Astrocyte of the spinal cord (primary cell): ENCODE results near the gene SPRING1.

Experiments used
- DNase-seq: peaks from one replicate; pipeline ENCODE4 v3.0.0; 2011; ENCODE audit warnings: low read depth, low spot score
- H3K4me3 ChIP-seq: 2 replicates; pipeline ENCODE4 v1.5.1; 2011; ENCODE audit warnings: low read depth, mild to moderate bottlenecking, low read length, moderate library complexity
- in situ Hi-C: cut with HindIII; loops from 2 replicates; pipeline ENCODE4 v1.10.0; 2017; ENCODE audit warnings: low sequenced_read_pairs
- TF ChIP-seq, protein P1 (sequence below): IDR thresholded peaks from 2 replicates; pipeline ENCODE4 v1.5.1; 2012; ENCODE audit warnings: low read depth, mild to moderate bottlenecking, low read length, inconsistent platforms

The SPRING1 gene

DNA sequence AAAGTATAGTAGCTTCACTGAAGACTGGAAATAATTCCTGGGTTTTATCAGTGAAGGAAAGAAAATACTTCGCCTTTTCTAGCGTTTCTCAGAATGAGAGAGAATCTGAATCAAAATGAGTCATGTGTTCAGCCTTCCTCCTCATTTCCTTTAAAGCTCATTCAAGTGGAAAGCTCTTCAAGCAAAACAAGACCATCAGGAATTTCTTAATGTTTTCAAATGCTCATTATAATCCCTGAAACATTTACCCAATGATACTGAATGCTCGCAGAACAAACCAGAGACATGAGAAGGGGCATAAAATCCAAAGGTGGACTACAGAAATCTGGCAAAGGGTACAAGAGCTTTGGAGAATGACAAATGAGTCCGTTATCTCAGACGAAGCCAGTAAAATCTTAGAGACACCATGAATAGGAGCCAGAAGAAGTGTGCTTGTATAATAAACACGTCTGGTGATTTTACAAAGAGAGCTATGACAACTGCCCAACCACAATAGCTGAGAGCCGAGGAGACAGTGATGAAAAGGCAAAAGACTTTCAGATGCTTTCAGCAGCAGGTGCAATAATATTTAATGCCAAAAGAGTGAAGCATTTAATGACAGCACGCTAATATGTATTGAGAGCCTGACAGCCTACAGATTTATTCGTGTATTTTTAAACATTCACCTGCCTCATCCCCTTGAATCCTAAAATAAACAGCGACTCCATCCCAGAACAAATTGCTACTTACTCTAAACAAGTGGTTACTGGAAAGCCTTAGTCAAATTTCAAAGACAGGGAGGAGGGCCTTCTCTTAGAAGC is 19.0 kb downstream of the SPRING1 start:
- TF ChIP-seq, protein P1, sequence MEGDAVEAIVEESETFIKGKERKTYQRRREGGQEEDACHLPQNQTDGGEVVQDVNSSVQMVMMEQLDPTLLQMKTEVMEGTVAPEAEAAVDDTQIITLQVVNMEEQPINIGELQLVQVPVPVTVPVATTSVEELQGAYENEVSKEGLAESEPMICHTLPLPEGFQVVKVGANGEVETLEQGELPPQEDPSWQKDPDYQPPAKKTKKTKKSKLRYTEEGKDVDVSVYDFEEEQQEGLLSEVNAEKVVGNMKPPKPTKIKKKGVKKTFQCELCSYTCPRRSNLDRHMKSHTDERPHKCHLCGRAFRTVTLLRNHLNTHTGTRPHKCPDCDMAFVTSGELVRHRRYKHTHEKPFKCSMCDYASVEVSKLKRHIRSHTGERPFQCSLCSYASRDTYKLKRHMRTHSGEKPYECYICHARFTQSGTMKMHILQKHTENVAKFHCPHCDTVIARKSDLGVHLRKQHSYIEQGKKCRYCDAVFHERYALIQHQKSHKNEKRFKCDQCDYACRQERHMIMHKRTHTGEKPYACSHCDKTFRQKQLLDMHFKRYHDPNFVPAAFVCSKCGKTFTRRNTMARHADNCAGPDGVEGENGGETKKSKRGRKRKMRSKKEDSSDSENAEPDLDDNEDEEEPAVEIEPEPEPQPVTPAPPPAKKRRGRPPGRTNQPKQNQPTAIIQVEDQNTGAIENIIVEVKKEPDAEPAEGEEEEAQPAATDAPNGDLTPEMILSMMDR = no peak
- in situ Hi-C loops = no loop called here
- DNase-seq = peak; percentile 67
- H3K4me3 ChIP-seq = no peak overlapping the region

DNA sequence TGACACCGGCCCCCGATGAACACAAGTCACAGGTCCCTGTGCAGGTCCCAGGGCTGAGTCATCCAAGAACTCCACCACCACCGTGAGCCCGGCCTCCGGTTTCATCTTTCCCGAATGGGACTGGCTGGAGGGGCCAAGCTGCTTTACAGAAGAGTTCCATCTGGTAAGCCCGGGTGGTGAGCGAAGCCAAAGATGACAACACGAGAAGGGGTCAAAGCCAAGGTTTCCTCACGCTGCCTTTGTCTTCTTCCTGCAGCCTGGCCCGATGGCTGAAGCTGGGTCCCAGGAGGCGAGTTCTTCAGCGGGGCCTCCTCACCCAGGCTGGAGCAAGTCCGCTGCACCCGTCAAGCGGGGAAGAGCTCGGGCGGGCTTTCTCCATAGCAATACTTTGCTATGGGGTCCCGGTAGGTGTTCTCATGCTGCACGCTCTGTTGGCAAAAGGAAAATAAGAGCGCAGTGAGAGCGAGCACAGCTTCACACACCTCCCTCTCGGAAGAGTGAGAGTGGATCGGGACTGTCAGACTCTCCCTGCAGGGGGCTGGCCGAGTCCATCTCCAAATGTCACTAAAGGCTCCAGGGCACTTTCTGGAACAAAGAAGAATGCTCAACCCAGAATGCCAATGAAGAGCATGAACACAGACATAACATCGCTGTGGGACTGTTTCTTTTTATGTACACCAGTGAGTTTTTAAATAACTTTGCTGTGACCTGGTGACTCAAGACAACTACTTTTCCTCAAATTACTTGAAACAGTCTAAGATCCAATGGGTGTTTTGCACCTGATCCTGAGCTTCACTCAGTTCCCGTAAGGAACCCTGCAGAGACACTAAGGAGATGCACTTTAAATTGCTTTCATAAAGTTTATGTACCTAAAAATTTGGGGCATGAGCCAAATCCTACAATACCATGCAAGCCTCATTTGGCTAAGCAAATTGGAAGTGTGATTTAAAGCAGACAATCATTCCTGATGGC is 20.1 kb downstream of the SPRING1 start:
- TF ChIP-seq, protein P1 = no peak
- in situ Hi-C loops = no loop called here
- DNase-seq = peak; percentile 77
- peak overlapping the region; percentile 3 for H3K4me3 ChIP-seq

DNA sequence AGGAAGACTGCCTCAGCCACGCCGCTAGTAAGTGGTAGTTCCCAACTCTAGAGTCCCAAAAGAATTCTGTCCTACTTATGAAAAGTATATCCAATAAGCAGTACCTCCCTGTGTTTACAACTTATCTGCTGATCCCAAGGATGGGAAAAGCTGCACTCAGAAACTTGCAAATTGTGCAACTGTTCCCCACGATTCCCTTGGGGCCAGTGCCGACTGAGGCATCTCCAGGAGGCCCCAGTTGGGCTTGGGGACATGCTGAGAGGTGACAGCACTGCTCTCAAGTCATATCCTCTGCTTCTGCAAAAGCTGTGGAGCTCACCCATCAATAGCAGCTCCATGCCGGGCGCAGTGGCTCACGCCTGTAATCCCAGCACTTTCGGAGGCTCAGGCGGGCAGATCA is 23.7 kb downstream of the SPRING1 start:
- DNase-seq = no peak
- TF ChIP-seq, protein P1 = no peak
- in situ Hi-C loops = no loop called here
- H3K4me3 ChIP-seq = no peak overlapping the region

DNA sequence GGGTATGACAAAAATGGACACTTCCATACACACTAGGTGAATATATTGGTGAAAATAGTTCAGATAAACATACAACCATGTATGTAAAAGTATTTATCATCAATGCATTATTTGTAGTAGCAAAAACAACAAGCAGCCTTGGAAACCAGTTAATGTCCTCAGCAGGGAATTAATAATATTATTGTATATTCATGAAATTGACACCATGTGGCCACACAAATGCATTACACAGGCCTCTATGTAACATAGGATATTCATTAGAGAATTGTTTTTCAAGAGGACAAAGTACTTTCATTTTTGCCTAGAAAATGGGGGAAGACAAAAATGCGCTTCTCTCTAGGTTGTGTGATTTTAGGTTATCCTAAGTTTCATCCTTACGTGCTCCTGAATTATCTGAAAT is 24.3 kb downstream of the SPRING1 start:
- no peak for DNase-seq
- in situ Hi-C loops = no loop called here
- H3K4me3 ChIP-seq = no peak overlapping the region
- TF ChIP-seq, protein P1 = peak; percentile 10

DNA sequence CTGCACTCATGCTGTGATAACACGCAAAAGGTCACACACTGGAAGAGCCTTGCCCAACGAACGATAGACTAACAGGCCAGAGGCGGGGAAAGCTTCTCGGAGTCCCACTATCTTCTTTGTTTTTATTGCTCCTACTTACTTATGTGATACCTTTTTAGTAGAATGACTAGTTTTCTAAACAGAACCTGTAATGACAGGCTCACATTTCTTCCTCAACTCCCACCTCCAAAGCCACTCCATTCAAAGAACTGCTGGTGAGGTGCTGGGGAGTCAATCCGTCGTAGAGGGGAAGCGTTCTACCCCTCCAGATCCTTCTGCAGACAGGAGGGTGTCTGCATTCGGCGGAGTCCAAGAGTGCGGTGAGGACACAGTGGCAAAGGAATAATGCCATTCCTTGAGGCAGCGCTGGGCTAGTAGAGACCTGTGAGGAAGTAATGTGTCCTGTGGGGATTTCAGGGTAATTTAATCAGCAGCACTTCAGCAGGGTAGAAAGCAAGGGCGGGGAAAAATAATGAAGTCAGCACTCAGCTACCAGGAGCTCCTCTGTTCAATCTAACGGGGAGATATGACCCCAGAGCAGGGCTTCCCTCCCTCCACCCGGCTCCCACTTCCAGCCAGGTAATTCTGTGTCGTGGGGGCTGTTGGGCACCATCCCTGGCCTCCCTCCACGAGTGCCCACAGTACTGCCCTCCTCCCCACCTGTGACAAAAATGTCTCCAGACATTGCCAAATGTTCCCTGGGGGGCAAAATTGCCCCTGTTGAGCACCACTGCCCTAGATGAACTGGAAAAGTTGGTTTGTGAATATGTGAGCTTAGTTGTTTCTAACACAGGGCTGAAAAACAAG is 25.2 kb downstream of the SPRING1 start:
- no peak for DNase-seq
- H3K4me3 ChIP-seq = no peak overlapping the region
- in situ Hi-C loops = no loop called here
- TF ChIP-seq, protein P1 = no peak
